HepG2 (cell line): ENCODE data around the gene MYH9. TPM values are rescaled to one million over a fixed set of nuclear protein-coding genes. Genes with fewer than 3 reads are reported as not detected.

ENCODE experiments used
- AKNA ChIP-seq: sonication (generic); formaldehyde crosslinking; IDR thresholded peaks from 2 replicates; pipeline ENCODE4 v1.4.0; 2020; ENCODE audit warnings: missing genetic modification reagents, borderline replicate concordance
- ARNTL ChIP-seq: sonication (generic); formaldehyde crosslinking; IDR thresholded peaks from 2 replicates; pipeline ENCODE4 v1.4.0; 2020; ENCODE audit warnings: mild to moderate bottlenecking, missing genetic modification reagents
- BCL6 ChIP-seq: IDR thresholded peaks from 2 replicates; pipeline ENCODE4 v1.6.1; 2016; ENCODE audit warnings: missing genetic modification reagents, missing compliant biosample characterization
- CHD2 ChIP-seq: IDR thresholded peaks from 2 replicates; pipeline ENCODE4 v1.6.1; 2011; ENCODE audit warnings: low read depth, low read length, improper control_type of control experiment
- DBP ChIP-seq: sonication (generic); formaldehyde crosslinking; IDR thresholded peaks from 2 replicates; pipeline ENCODE4 v1.4.0; 2020; ENCODE audit warnings: missing genetic modification reagents; ENCODE audit errors: not compliant biosample characterization
- EED ChIP-seq: sonication (generic); formaldehyde crosslinking; IDR thresholded peaks from 2 replicates; pipeline ENCODE4 v1.5.0; 2020; ENCODE audit warnings: mild to moderate bottlenecking, missing genetic modification reagents
- ELF1 ChIP-seq: sonication (generic); formaldehyde crosslinking; IDR thresholded peaks from 2 replicates; pipeline ENCODE4 v1.4.0; 2020; ENCODE audit warnings: missing genetic modification reagents
- HMGA1 ChIP-seq: sonication (generic); formaldehyde crosslinking; conservative IDR thresholded peaks from 2 replicates; pipeline ENCODE4 v1.4.0; 2020; ENCODE audit warnings: missing genetic modification reagents
- HNRNPL ChIP-seq: fragments of 200-400 bp; formaldehyde crosslinking; IDR thresholded peaks from 2 replicates; pipeline ENCODE4 v1.6.1; 2017; ENCODE audit warnings: mild to moderate bottlenecking, low read depth, low read length
- NKX3-1 ChIP-seq: sonication (generic); formaldehyde crosslinking; IDR thresholded peaks from 2 replicates; pipeline ENCODE4 v1.5.0; 2020; ENCODE audit warnings: missing genetic modification reagents
- NR2F6 ChIP-seq, 2 experiments: IDR thresholded peaks; 2 replicates each; pipeline ENCODE4 v1.6.1; 2016; ENCODE audit warnings: antibody characterized with exemption in 1 of 2, mild to moderate bottlenecking in 1 of 2
- RAD51 ChIP-seq: fragments of 450-650 bp; IDR thresholded peaks from 2 replicates; pipeline ENCODE4 v1.6.1; 2016; ENCODE audit warnings: borderline replicate concordance
- SMAD3 ChIP-seq: sonication (generic); formaldehyde crosslinking; IDR thresholded peaks from 2 replicates; pipeline ENCODE4 v1.4.0; 2020; ENCODE audit warnings: missing genetic modification reagents
- SRF ChIP-seq: IDR thresholded peaks from 2 replicates; pipeline ENCODE4 v1.6.1; 2011; ENCODE audit warnings: mild to moderate bottlenecking, low read depth, low read length, moderate library complexity
- ZIK1 ChIP-seq: sonication (generic); formaldehyde crosslinking; IDR thresholded peaks from 2 replicates; pipeline ENCODE4 v1.5.0; 2020; ENCODE audit warnings: mild to moderate bottlenecking, low read depth, missing genetic modification reagents, borderline replicate concordance
- ZMYM3 ChIP-seq: sonication (generic); formaldehyde crosslinking; IDR thresholded peaks from 2 replicates; pipeline ENCODE4 v1.5.1; 2020; ENCODE audit warnings: mild to moderate bottlenecking, missing genetic modification reagents
- ZNF205 ChIP-seq: IDR thresholded peaks from 2 replicates; pipeline ENCODE4 v1.6.1; 2018; ENCODE audit warnings: missing biosample characterization, missing genetic modification reagents
- ZNF280B ChIP-seq: sonication (generic); formaldehyde crosslinking; IDR thresholded peaks from 2 replicates; pipeline ENCODE4 v1.5.0; 2020; ENCODE audit warnings: missing genetic modification reagents, mild to moderate bottlenecking, borderline replicate concordance
- ZNF577 ChIP-seq: sonication (generic); formaldehyde crosslinking; IDR thresholded peaks from 2 replicates; pipeline ENCODE4 v1.4.0; 2020; ENCODE audit warnings: mild to moderate bottlenecking, low read depth, missing genetic modification reagents, borderline replicate concordance
- ZNF639 ChIP-seq: conservative IDR thresholded peaks from 2 replicates; pipeline ENCODE4 v1.6.1; 2018; ENCODE audit warnings: missing genetic modification reagents
- ZNF75D ChIP-seq: sonication (generic); formaldehyde crosslinking; IDR thresholded peaks from 2 replicates; pipeline ENCODE4 v1.8.1; 2023; ENCODE audit warnings: missing genetic modification reagents, mild to moderate bottlenecking, borderline replicate concordance
- polyA plus RNA-seq, 8 experiments: library from polyadenylated mRNA; depleted of rRNA in 3 of 8; stranded (reverse) in 7 of 8; unstranded in 1 of 8; fragments of >200 nt; fragmentation: Illumina TruSeq in 4 of 8; extraction: Trizol in 4 of 8; gene quantifications; 2 replicates each; pipeline versions ENCODE4 v1.2.1 to v1.2.3, GENCODE V29; 2011 to 2016; ENCODE audit warnings: low read depth in 4 of 8, missing spikeins in 1 of 8, mixed read lengths in 1 of 8; ENCODE audit not compliant: insufficient read depth in 1 of 8
- total RNA-seq, 5 experiments: library from RNA; depleted of rRNA; stranded (reverse); fragments of >200 nt; fragmentation: Illumina TruSeq; extraction: Trizol; gene quantifications; 2 replicates each; pipeline ENCODE4 v1.2.3, GENCODE V29; 2016; ENCODE audit warnings: low read depth in 1 of 5

The MYH9 gene
- total and polyA plus RNA-seq, 2 of the 13 experiments (the other 11 are each of a cell fraction or from before 2014, with no cell fraction given): 50.7 to 98.5 TPM

GRCh38 chr22:36350751-36351594, 36.8 kb downstream of the MYH9 start (continued):
- TF ChIP-seq ZNF639 (CRISPR knock-in tag) (no peak), NR2F6 (IDR thresholded peaks at IDR 0.05) (peak; percentile 60; the same call in 1 of the 2 replicates), NR2F6 (CRISPR knock-in tag; IDR thresholded peaks at IDR 0.05) (peak; percentile 83), SMAD3 (CRISPR knock-in tag) (peak; percentile 59; the same call in 1 of the 2 replicates), ZMYM3 (CRISPR knock-in tag) (peak; percentile 68), ZNF205 (CRISPR knock-in tag) (no peak; the same call in 1 of the 2 replicates), NKX3-1 (CRISPR knock-in tag) (peak; percentile 49; the same call in 1 of the 2 replicates), EED (CRISPR knock-in tag) (no peak), AKNA (CRISPR knock-in tag) (no peak), SRF (no peak), RAD51 (no peak), ZNF75D (CRISPR knock-in tag) (no peak), ELF1 (CRISPR knock-in tag) (peak; percentile 48), HMGA1 (CRISPR knock-in tag) (no peak), ZNF280B (CRISPR knock-in tag) (no peak), BCL6 (CRISPR knock-in tag) (peak; percentile 96), ZIK1 (0 out of 2 replicates have a peak, but pooled peaks have one; percentile 43), ZNF577 (no peak), DBP (CRISPR knock-in tag) (no peak), ARNTL (CRISPR knock-in tag) (no peak), HNRNPL (peak; percentile 95), CHD2 (no peak)
